HG02588 (cell line): ENCODE data around the gene CTLA4.

ENCODE experiments used
- ATAC-seq: cut with Tn5 transposase; IDR thresholded peaks from one replicate; pipeline ENCODE4 v1.9.1; 2021; ENCODE audit warnings: mild to moderate bottlenecking, moderate library complexity; ENCODE audit not compliant: unreplicated experiment

The CTLA4 gene

GRCh38 chr2:203867561-203868200 lies at the start of gene CTLA4:
Gene CTLA4, plus strand, starts transcription at chr2:203867771. Its CDS starts 172 bp downstream, at chr2:203867943.
- ATAC-seq: no peak

DNA sequence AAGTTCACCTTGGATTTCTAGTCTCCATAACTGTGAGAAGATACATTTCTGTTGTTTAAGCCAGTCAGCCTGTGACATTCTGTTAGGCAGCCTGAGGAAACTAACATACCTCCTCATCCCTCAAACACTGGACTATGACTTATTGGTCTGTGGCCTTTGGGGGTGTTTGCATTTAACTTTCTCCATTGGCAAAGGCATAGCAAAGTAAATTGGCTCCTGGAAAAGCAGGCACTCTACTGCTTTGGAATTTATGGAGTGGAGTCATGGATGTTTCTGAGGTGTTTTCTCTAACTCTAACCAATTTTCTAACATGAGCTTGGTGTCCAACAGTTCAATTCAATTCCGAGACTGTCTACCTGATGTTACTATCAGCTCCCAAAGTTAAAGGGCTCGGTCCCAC lies 48.9 kb upstream of the CTLA4 start:
- ATAC-seq: no peak

- ATAC-seq: no peak
These were observed 48.0 kb upstream of the CTLA4 start for GRCh38 chr2:203819434-203820133.

- peak; percentile 96 for ATAC-seq
These were observed 46.6 kb upstream of the CTLA4 start for GRCh38 chr2:203820969-203821368.

DNA sequence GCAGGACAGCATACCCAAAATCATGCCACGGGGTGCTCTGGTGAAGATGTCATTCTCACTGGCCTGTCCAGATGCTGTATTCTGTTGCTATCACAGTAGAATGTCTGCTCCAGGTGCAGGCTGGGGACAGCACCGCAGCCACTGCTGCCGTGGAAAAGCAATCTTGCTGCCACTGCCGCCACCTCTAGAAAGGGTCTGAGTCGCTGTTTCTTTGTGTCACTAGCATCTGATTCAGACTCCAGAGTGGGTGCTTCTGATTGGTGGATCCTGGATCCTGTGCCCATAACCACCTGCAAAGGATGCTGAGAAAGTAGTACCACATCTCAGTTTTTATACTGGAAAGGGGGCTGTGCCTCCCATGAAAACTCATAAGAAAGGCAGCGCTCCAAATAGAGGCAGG lies 45.3 kb upstream of the CTLA4 start:
- no peak for ATAC-seq

- ATAC-seq: no peak
These were observed 44.4 kb upstream of the CTLA4 start for GRCh38 chr2:203823173-203823572.

DNA sequence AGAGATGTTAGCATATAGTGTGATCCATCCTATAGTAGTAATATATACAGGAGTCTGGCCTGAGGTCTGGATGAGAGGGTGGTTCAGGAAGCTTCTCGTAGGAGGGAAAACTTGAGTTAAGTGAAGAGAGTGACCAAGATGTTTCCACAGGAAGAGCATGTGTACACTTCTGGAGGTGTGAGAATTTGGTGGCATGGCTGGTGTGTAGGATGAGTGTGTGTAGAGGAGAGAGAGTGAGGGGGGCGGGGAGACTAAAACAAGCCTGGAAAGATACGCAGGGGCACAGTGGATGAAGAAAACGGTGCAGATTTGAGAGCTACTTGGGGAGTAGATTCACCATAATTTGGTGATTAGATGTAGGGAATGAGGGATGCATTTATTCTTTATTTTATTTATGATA lies 43.5 kb upstream of the CTLA4 start:
- ATAC-seq: no peak

DNA sequence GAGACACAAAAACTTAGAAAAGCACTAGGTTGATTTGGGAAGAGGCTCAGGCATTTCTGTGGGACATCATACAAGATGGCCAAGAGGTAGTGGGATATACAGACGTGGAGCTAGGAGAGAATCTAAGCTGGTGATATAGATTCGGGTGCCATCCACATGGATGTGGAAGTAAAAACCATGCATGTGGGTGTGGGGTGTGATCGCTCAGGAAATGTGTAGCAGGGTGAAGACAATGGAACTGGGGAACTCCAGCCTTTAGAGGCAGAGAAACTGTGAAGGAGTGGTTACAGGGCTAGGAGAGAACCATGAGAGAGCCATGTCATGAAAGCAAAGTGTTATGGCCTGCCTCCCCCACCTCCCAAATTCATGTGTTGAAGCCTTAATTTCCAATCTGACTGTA lies 43.0 kb upstream of the CTLA4 start:
- no peak for ATAC-seq

DNA sequence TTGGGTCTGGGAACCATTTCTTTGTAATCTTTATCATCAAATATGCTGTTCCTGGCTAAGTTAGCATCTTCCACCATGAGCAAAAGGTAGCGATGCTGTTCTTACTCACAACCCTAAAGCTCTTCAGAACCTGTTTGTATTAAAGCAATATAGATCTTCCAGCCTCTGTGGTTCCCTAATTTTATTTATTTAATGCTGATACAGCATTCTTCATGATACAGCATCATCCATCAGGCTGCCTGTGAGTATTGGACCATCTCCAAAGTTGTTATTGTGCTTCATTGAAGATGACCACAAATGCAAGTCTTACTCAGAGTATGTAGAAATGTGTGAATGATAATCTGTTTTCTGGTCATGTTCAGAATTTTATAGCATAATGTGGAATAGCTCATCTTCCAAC lies 40.9 kb upstream of the CTLA4 start:
- ATAC-seq: no peak

GRCh38 chr2:203830304-203831055 lies 37.1 kb upstream of the CTLA4 start:
- no peak for ATAC-seq

GRCh38 chr2:203835420-203835819 lies 32.2 kb upstream of the CTLA4 start:
- ATAC-seq: no peak

GRCh38 chr2:203835892-203836800 lies 31.4 kb upstream of the CTLA4 start:
- no peak for ATAC-seq

DNA sequence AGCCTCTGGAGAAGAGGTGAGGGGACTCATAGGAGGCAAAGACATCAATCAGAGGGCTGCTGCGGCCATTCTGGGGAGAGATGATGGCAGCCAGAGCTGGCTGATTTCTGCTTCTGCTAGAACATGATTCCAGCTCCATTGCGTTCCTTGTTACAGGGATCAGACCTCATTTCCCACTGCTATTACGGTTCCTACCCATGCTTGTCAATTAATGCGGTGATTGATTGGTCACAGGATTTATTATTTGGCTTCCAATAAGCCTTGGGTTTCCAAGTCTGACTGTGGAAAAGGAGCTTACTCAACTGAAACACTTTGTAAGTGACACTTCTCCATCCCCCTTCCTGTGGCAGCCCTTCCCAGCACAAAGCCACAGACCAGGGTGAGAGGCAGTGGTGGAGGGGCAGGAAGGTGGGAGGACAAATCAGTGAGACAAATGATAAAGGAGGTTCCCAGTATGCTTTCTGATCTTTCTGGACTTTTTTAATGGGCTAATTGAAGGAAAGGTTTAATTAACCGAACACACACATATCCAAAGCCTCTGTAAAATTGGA lies 26.8 kb upstream of the CTLA4 start:
- no peak for ATAC-seq

DNA sequence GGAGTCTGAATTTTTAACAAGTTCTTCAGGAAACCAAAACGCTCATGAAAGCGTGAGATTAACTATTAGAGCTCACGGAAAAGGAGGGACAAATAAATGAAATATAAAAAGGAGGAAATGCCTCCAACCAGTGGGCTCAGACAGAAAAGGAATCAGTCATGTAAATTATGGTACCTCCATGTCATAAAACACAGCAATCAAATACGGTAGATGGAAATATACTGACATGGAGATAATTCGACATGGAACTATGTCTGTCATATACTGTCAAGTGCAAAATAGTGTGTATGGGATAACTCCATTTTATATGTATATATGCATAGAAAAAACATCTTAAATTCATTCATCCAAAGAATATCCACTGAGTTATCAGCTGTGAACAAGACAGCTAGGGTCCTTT lies 25.9 kb upstream of the CTLA4 start:
- ATAC-seq: no peak

- ATAC-seq: no peak
These were observed 25.2 kb upstream of the CTLA4 start for GRCh38 chr2:203842373-203842772.

DNA sequence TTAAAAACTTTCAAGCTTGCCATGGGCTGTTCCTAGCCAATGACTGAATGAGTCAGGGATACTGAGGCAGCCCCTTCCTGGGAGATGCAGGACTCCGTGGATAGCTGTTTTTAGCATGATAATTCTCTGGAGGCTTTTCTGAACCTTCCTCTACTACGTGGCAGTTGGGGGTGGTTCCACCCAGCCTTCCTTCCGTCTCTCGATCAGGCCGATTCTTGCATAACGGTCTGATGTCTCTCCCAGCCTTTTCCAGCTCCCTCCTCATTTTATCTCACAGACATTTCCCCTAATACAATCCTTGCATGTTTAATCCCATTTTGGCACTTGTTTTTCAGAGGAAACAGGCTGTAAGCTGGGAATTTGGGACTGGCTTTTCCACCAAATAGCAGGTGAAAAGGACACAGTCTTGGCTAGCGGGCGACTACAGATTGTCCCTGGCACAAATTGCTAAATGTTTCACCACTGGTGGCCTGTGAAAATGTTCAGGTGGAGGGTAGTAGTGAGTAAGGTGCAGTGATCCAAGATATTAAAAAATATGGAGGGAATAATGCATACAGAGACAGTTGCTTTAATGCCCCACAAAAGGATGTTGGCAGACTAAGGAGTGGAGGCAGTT lies 21.0 kb upstream of the CTLA4 start:
- no peak for ATAC-seq

DNA sequence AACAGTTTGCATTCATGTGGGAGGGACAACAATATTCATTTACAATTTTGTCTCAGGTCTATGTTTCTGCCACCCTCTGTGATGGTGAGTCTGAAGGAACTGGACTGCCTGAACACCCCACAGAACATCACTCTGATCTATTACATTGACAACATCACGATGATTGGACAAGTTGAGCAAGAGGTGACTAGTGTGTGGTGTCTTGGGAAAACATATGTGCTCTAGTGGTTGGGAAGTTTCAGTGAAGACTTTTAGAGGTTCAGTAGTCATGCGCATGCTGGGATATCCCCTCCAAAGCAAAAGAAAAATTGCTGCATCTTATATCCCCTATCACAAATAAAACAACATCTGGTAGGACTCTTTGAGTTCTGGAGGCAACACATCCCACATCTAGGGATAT lies 18.6 kb upstream of the CTLA4 start:
- no peak for ATAC-seq

DNA sequence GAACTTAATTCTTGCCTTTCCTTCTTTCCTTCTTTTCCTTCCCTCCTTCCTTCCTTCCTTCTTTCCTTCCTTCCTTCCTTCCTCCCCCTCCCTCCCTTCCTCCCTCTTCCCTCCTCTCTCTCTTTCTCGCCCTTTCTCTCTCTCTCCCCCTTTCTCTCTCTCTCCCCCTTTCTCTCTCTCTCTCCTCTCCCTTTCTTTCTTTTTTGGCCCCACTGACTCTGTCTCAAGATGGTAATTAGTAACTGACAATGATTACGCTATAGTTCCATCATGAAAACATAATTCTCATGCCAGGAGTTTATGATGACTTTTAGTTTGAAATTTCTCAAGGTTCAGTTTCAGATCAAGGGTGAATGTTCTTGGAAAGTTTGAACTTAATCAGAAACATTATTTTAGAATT lies 14.8 kb upstream of the CTLA4 start:
- no peak for ATAC-seq

- no peak for ATAC-seq
These were observed 14.3 kb upstream of the CTLA4 start for GRCh38 chr2:203853271-203853670.

- no peak for ATAC-seq
These were observed 13.8 kb upstream of the CTLA4 start for GRCh38 chr2:203853722-203854121.
